Heart left ventricle (tissue), 16 donors: ENCODE data around the gene LBX2. TPM values are rescaled to one million over a fixed set of nuclear protein-coding genes. Genes with fewer than 3 reads are reported as not detected.

ENCODE experiments used
- ATAC-seq, 4 donors: fragments of 200-7000 bp; cut with Tn5 transposase; one replicate each; pipeline ENCODE4 v1.9.1; 2020 to 2022; ENCODE audit warnings: moderate library complexity in 4 of 4, mild to moderate bottlenecking in 3 of 4, moderate number of reproducible peaks in 1 of 4
- DNase-seq, 5 donors: peaks; one replicate each; pipeline ENCODE4 v3.0.0-alpha.2; 2020
- H3K27ac ChIP-seq, 12 donors: fragments of 200-600 bp; sonication (generic) in 4 of 12; one replicate each; pipeline versions ENCODE4 v1.5.0 to v1.8.0; 2016 to 2022; ENCODE audit warnings: mild to moderate bottlenecking in 2 of 12
- H3K27me3 ChIP-seq, 9 donors: fragments of 200-600 bp; sonication (generic) in 2 of 9; one replicate each; pipeline versions ENCODE4 v1.5.1 to v1.8.0; 2016 to 2022; ENCODE audit warnings: mild to moderate bottlenecking in 3 of 9
- H3K36me3 ChIP-seq, 9 donors: fragments of 200-600 bp; sonication (generic) in 2 of 9; one replicate each; pipeline versions ENCODE4 v1.5.0 to v1.8.0; 2018 to 2022; ENCODE audit warnings: mild to moderate bottlenecking in 2 of 9
- H3K4me1 ChIP-seq, 12 donors: fragments of 200-600 bp; sonication (generic) in 4 of 12; one replicate each; pipeline versions ENCODE4 v1.5.0 to v1.8.0; 2016 to 2022; ENCODE audit warnings: mild to moderate bottlenecking in 3 of 12
- H3K4me3 ChIP-seq, 12 donors: fragments of 200-600 bp; sonication (generic) in 4 of 12; one replicate each; pipeline versions ENCODE4 v1.5.0 to v1.8.0; 2017 to 2022; ENCODE audit warnings: mild to moderate bottlenecking in 9 of 12, moderate library complexity in 4 of 12
- H3K9me3 ChIP-seq, 12 donors: fragments of 200-600 bp; sonication (generic) in 4 of 12; one replicate each; pipeline versions ENCODE4 v1.5.0 to v1.8.0; 2016 to 2022; ENCODE audit warnings: mild to moderate bottlenecking in 1 of 12
- POLR2A ChIP-seq, 2 donors: fragments of 450-650 bp; IDR thresholded peaks; one replicate each; pipeline ENCODE4 v1.6.1; 2017; ENCODE audit warnings: antibody characterized with exemption in 2 of 2, mild to moderate bottlenecking in 2 of 2, moderate library complexity in 2 of 2
- WGBS, 4 donors: extraction: QIAGEN DNeasy Blood & Tissue Kit in 2 of 4; methylation state at CpG; one replicate each; pipeline versions ENCODE4 v1.1.5 to v1.1.7; 2013 to 2018; 5-methylcytosine and 5-hydroxymethylcytosine counted together
- intact Hi-C, 10 donors: fragments of 100-400 bp; cut with DNase I; formaldehyde crosslinking; loops; one replicate each; pipeline versions ENCODE4 v1.11.1 to v1.14.2; 2022
- polyA plus RNA-seq, 2 donors: library from polyadenylated mRNA; stranded (reverse); fragments of 200-250 nt; gene quantifications; one replicate each; pipeline ENCODE4 v1.2.3, GENCODE V29; 2013
- total RNA-seq, 9 donors: library from RNA; depleted of rRNA in 2 of 9; stranded (reverse); fragments of >200 nt in 2 of 9; fragmentation: NEBNext Ultra II Directional in 3 of 9; extraction: Animal tissue kit (Norgen Biotek cat#: 25700) in 3 of 9; gene quantifications; one replicate each; pipeline versions ENCODE4 v1.1.0 to v1.2.4, GENCODE V29; 2016 to 2023
- TF ChIP-seq, protein P1 (sequence below), 12 donors: fragments of 200-600 bp; sonication (generic) in 4 of 12; IDR thresholded peaks; one replicate each; pipeline versions ENCODE4 v1.5.0 to v1.8.0; 2018 to 2022; ENCODE audit warnings: antibody characterized with exemption in 12 of 12, mild to moderate bottlenecking in 5 of 12
- donor health status: ischemic (EF 13 %, LVEDD 7.1; RV severe dilation, severe dysfunction).
- donor health status: healthy with polysubstance abuse.
- donor health status: DM: no; HTN: yes; CAD: no.
- donor health status: DM: no; HTN: no; CAD: no.
- donor health status: ischemic (EF 25% LVEDD 6.9; RV normal size, moderate dysfunction).
- donor health status: ischemic (EF 25% LVEDD 5.7; RV mildly dilated, moderate dysfunction).
- donor health status: healthy.
- donor health status: DM: yes; HTN: yes; CAD: no.
- donor health status: ischemic (EF 35%, LVEDD 5.7; RV mildly dilated, moderate dysfunction).
- donor health status: nonischemic (EF 11% LVEDD 7.7; RV severe dilation, severe dysfunction).
- donor health status: DM: yes; HTN: yes; CAD: no.
- donor health status: PGD.
- donor health status: ischemic (EF 29% LVEDD 5.4; RV normal size, mild dysfunction).
- donor health status: nonischemic (EF 23%, LVEDD 6.1; RV moderate dilation, normal function).

Gene LBX2
- total and polyA plus RNA-seq, 11 donors, result 0.14 to 1.7 (median 0.67) TPM; not detected in 2

DNA sequence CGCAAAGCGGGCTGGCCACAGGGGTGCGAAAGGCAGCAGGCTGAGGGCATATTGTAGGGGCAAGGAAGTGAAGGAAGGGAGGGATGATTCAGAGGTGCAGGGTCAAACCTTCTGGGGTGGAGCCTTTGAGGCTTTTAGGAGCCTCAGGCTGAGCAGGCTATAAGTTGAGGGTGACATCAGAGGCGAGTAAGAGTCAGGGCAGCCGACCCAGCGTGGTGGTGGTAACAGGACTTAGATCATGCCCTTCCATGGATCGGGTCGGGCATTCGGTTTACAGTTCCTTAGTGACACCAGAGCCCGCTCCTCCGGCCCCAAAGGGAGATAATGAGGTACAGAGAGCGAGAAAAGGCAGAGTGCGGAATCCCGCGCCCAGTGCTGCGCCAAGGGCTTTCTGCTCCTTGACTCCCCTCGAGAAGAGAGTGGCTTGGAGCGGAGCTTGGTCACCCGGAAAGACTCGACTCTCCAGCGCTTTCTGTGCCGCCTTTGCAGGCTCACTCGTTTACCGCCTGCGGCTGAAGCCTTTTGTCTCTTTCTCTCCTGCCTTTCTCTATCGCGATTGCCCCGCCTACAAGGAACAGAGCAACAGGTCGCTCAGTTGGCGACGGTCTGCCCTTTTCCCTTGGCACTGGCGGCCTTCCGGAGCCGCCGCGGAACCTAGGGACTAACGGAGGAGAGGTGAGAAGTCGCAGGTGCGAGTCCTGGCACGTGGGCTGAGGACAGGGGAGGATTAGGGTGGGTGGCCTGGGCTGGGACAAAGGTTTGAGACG, 720 bp downstream of the LBX2 start:
- WGBS, 4 donors, result 1 to 3% (median 2%) methylated on average over 41 of the region's 41 CpGs
- no peak for TF ChIP-seq POLR2A (IDR thresholded peaks at IDR 0.05)
- TF ChIP-seq, protein P1, sequence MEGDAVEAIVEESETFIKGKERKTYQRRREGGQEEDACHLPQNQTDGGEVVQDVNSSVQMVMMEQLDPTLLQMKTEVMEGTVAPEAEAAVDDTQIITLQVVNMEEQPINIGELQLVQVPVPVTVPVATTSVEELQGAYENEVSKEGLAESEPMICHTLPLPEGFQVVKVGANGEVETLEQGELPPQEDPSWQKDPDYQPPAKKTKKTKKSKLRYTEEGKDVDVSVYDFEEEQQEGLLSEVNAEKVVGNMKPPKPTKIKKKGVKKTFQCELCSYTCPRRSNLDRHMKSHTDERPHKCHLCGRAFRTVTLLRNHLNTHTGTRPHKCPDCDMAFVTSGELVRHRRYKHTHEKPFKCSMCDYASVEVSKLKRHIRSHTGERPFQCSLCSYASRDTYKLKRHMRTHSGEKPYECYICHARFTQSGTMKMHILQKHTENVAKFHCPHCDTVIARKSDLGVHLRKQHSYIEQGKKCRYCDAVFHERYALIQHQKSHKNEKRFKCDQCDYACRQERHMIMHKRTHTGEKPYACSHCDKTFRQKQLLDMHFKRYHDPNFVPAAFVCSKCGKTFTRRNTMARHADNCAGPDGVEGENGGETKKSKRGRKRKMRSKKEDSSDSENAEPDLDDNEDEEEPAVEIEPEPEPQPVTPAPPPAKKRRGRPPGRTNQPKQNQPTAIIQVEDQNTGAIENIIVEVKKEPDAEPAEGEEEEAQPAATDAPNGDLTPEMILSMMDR (IDR thresholded peaks at IDR 0.05), result no peak
- Histone ChIP-seq H3K27me3 (peaks cover 21 to 65% (median 35%) of the 10 kb centered on the region in 9 donors), H3K9me3 (no peaks in the 10 kb centered on the region), H3K27ac (no peak overlapping the region), H3K4me1 (peaks cover 5 to 44% (median 32%) of the 10 kb centered on the region in 12 donors), H3K4me3 (peak overlapping the region; percentile 9 to 61 (median 25)), H3K36me3 (peaks cover 0 to 9% (median 8%) of the 10 kb centered on the region in 9 donors)
- no peak for DNase-seq
- intact Hi-C loops, result no loop called here
- ATAC-seq, result no peak

DNA sequence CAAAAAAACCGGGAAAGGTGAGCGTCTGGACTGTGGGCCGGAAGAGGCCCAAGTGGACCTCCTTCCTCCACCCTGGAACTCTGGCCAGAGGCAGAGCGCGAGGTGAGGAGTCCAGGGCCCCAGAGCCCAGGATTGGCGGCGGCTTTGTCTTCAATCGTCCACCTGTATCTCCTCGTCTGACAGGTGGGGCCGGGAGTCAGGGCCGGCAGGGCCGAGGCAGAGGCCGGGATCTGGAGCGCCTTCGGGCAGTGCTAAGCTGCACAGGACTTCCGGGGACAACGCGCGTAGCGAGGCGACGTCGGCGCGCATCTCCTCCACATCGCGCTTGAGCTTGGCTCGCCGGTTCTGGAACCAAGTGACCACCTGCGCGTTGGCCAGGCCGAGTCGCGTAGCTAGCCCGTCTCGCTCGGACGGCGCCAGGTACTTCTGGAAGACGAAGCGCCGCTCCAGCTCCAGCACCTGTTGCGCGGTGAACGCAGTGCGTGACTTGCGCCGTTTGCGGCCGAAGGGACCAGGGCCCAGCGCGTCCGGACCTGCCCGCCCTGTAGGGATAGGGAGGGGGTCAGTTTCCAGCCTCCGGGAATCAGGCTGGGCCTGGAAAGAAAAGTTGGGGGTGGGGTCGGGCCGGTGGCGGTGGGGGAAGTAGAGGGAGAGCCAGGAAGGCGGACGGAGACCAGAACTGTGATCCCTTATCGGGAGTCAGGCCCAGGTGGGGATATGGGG, 1.5 kb downstream of the LBX2 start:
- TF ChIP-seq, protein P1 (IDR thresholded peaks at IDR 0.05), result no peak
- no peak for TF ChIP-seq POLR2A (IDR thresholded peaks at IDR 0.05)
- H3K27ac ChIP-seq, result no peak overlapping the region
- H3K27me3 ChIP-seq, result peaks cover 21 to 63% (median 35%) of the 10 kb centered on the region in 9 donors
- 2 to 6% (median 2%) methylated on average over 24 to 61 of the region's 61 CpGs for WGBS, 4 donors
- peak overlapping the region; percentile 9 to 61 (median 25) for H3K4me3 ChIP-seq
- peak in 2 of 5 donors; percentile 30 to 67 for DNase-seq
- intact Hi-C loops, result no loop called here
- H3K36me3 ChIP-seq, result peaks cover 0 to 16% (median 15%) of the 10 kb centered on the region in 9 donors
- ATAC-seq, result peak in 1 of 4 donors; percentile 4
- peaks cover 5 to 38% (median 32%) of the 10 kb centered on the region in 12 donors for H3K4me1 ChIP-seq
- no peaks in the 10 kb centered on the region for H3K9me3 ChIP-seq

- H3K27me3 ChIP-seq, result peaks cover 21 to 55% (median 35%) of the 10 kb centered on the region in 9 donors
- WGBS, 4 donors, result 42 to 52% (median 42%) methylated on average over 17 to 19 of the region's 19 CpGs
Measured at GRCh38 chr2:74496997-74497776, 2.2 kb downstream of the LBX2 start.

More at GRCh38 chr2:74496997-74497776, 2.2 kb downstream of the LBX2 start:
- Histone ChIP-seq H3K4me1 (peaks cover 5 to 35% (median 28%) of the 10 kb centered on the region in 12 donors), H3K36me3 (peaks cover 0 to 24% (median 23%) of the 10 kb centered on the region in 9 donors), H3K9me3 (no peaks in the 10 kb centered on the region), H3K4me3 (peak overlapping the region in 8 of 12 donors; percentile 11 to 61 (median 36)), H3K27ac (no peak overlapping the region)
- no peak for DNase-seq
- TF ChIP-seq POLR2A (IDR thresholded peaks at IDR 0.05), result no peak
- TF ChIP-seq, protein P1 (IDR thresholded peaks at IDR 0.05), result no peak
- ATAC-seq, result no peak
- intact Hi-C loops, result no loop called here
